WI38 (cell line): ENCODE results near the gene MNAT1.

ENCODE experiments used
- H3K4me3 ChIP-seq: 2 replicates; pipeline ENCODE4 v1.5.1; 2011; ENCODE audit warnings: low read depth, mild to moderate bottlenecking, control low read depth, low read length
- CTCF ChIP-seq: IDR thresholded peaks from 2 replicates; pipeline ENCODE4 v1.5.1; 2012; ENCODE audit warnings: low read depth, mild to moderate bottlenecking, control low read depth, low read length

Gene MNAT1

GRCh38 chr14:60946773-60947172 is 212.2 kb downstream of the MNAT1 start:
- TF ChIP-seq CTCF: no peak
- H3K4me3 ChIP-seq: no peak overlapping the region

- TF ChIP-seq CTCF: no peak
Observed at GRCh38 chr14:60951776-60952435, 217.3 kb downstream of the MNAT1 start.

GRCh38 chr14:60956202-60956601 is 221.6 kb downstream of the MNAT1 start:
- no peak overlapping the region for H3K4me3 ChIP-seq
- no peak for TF ChIP-seq CTCF

More at GRCh38 chr14:60951776-60952435, 217.3 kb downstream of the MNAT1 start:
- H3K4me3 ChIP-seq: no peak overlapping the region

GRCh38 chr14:60956632-60957031 is 222.1 kb downstream of the MNAT1 start:
- H3K4me3 ChIP-seq: no peak overlapping the region
- no peak for TF ChIP-seq CTCF

- no peak for TF ChIP-seq CTCF
- H3K4me3 ChIP-seq: no peak overlapping the region
Observed at GRCh38 chr14:60958146-60958545, 223.6 kb downstream of the MNAT1 start.

GRCh38 chr14:60963761-60964160 is 229.2 kb downstream of the MNAT1 start:
- no peak for TF ChIP-seq CTCF
- no peak overlapping the region for H3K4me3 ChIP-seq

GRCh38 chr14:60964904-60965303 is 230.3 kb downstream of the MNAT1 start:
- no peak overlapping the region for H3K4me3 ChIP-seq
- no peak for TF ChIP-seq CTCF
